HL-60 (cell line): Measurements from ENCODE around the gene RUNX2.
A peak's percentile ranks its signal among the peaks of the same experiment; 100 is the strongest.

Experiments used
- DNase-seq, 2 experiments: peaks; one replicate each; pipeline ENCODE4 v3.0.0-alpha.2; 2010 to 2020; ENCODE audit warnings: low read depth in 1 of 2, low spot score in 1 of 2
- H3K27ac ChIP-seq: fragments of 250-450 bp; sonication (Bioruptor Pico); replicated peaks from 2 replicates; pipeline ENCODE4 v1.5.1; 2020; ENCODE audit warnings: mild to moderate bottlenecking, moderate library complexity
- H3K27me3 ChIP-seq: fragments of 250-450 bp; sonication (Bioruptor Pico); 2 replicates; pipeline ENCODE4 v1.5.1; 2021; ENCODE audit warnings: mild to moderate bottlenecking, moderate library complexity; ENCODE audit not compliant: insufficient read depth, poor library complexity, severe bottlenecking
- H3K4me3 ChIP-seq: replicated peaks from 2 replicates; pipeline ENCODE4 v1.5.1; 2011; ENCODE audit warnings: mild to moderate bottlenecking, control low read depth, low read length; ENCODE audit not compliant: insufficient read depth
- CTCF ChIP-seq: IDR thresholded peaks from one replicate; pipeline ENCODE4 v1.5.1; 2011; ENCODE audit warnings: low read length, control low read depth, inconsistent platforms; ENCODE audit not compliant: insufficient read depth
- GABPA ChIP-seq: IDR thresholded peaks from 2 replicates; pipeline ENCODE4 v1.6.1; 2012; ENCODE audit warnings: low read depth
- POLR2AphosphoS5 ChIP-seq: IDR thresholded peaks from 2 replicates; pipeline ENCODE4 v1.6.1; 2012; ENCODE audit warnings: low read depth
- SPI1 ChIP-seq: IDR thresholded peaks from 2 replicates; pipeline ENCODE4 v1.6.1; 2012; ENCODE audit warnings: low read depth, mild to moderate bottlenecking, borderline replicate concordance
- TF ChIP-seq, protein P1 (sequence below): IDR thresholded peaks from 2 replicates; pipeline ENCODE4 v1.6.1; 2012; ENCODE audit warnings: low read depth; ENCODE audit not compliant: insufficient replicate concordance

Gene RUNX2

DNA sequence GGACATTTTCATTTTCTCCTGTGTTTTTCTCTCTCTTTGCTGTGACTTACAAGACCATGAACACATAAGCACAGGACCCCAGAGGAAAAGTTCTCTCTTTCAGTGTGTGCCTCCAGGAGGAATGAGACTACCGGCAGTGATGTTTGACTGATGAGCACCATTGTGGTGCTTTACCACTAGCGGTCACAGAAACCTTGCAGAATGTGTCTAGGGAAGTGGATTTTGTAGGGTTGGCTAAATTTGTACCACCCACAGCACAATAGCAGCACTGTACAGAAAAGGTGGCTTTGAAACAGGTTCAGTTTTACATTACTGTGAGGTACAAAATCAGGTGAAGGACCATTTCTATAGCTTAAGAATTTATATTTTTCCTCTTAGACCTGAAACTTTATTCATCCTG lies 351.5 kb downstream of the RUNX2 start:
- Histone ChIP-seq H3K27ac (no peak overlapping the region), H3K27me3 (no peaks in the 10 kb centered on the region), H3K4me3 (no peak overlapping the region)
- TF ChIP-seq CTCF (no peak), GABPA (no peak), SPI1 (no peak), POLR2AphosphoS5 (no peak)
- TF ChIP-seq, protein P1, sequence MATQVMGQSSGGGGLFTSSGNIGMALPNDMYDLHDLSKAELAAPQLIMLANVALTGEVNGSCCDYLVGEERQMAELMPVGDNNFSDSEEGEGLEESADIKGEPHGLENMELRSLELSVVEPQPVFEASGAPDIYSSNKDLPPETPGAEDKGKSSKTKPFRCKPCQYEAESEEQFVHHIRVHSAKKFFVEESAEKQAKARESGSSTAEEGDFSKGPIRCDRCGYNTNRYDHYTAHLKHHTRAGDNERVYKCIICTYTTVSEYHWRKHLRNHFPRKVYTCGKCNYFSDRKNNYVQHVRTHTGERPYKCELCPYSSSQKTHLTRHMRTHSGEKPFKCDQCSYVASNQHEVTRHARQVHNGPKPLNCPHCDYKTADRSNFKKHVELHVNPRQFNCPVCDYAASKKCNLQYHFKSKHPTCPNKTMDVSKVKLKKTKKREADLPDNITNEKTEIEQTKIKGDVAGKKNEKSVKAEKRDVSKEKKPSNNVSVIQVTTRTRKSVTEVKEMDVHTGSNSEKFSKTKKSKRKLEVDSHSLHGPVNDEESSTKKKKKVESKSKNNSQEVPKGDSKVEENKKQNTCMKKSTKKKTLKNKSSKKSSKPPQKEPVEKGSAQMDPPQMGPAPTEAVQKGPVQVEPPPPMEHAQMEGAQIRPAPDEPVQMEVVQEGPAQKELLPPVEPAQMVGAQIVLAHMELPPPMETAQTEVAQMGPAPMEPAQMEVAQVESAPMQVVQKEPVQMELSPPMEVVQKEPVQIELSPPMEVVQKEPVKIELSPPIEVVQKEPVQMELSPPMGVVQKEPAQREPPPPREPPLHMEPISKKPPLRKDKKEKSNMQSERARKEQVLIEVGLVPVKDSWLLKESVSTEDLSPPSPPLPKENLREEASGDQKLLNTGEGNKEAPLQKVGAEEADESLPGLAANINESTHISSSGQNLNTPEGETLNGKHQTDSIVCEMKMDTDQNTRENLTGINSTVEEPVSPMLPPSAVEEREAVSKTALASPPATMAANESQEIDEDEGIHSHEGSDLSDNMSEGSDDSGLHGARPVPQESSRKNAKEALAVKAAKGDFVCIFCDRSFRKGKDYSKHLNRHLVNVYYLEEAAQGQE = no peak
- no peak for DNase-seq

DNA sequence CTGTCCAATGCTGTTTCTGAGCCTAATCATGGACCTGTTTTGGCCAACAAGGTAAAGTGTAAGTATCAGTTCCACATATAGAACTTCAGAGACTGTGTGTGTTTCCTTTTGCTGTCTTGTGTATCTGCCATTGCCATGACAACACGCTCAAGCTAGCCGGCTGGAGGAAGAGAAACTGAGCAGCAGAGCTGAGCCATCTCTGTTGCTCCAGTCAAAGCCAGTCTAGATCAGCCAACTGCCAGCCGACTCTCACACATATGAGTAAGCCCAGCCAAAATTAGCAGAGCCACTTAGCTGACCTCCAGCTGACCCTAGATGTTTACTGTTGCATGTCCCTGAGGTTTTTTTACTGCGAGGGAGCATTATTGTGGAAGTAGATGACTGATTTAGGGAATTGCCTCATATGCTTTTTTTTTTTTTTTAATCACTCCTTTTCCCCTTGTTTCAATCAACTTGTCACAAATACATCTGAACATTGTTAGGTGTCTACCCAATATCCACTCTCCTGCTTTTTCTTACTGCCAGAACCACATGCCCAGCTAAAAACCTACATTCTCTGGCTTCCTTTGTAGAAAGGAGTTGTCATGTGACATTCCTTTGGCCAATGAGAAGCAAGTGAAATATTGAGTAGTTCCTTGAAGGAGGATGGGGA lies 353.9 kb downstream of the RUNX2 start:
- DNase-seq = peak; percentile 26 to 97
- no peak overlapping the region for H3K4me3 ChIP-seq
- TF ChIP-seq, protein P1 = no peak
- TF ChIP-seq POLR2AphosphoS5 = no peak
- TF ChIP-seq CTCF = no peak
- no peak for TF ChIP-seq SPI1
- no peak for TF ChIP-seq GABPA

GRCh38 chr6:45684476-45684875 lies 356.3 kb downstream of the RUNX2 start:
- no peak for DNase-seq
- Histone ChIP-seq H3K4me3 (no peak overlapping the region), H3K27me3 (no peaks in the 10 kb centered on the region), H3K27ac (no peak overlapping the region)
- TF ChIP-seq SPI1 = no peak
- no peak for TF ChIP-seq POLR2AphosphoS5
- no peak for TF ChIP-seq CTCF
- TF ChIP-seq GABPA = no peak
- TF ChIP-seq, protein P1 = no peak

More for the DNA sequence above, 353.9 kb downstream of the RUNX2 start:
- Histone ChIP-seq H3K27ac (no peak overlapping the region), H3K27me3 (no peaks in the 10 kb centered on the region)
